Measurements from ENCODE around the gene RABGAP1L. TPM values are rescaled to one million over a fixed set of nuclear protein-coding genes. Genes with fewer than 3 reads are reported as not detected.

Gene RABGAP1L
- total RNA-seq: 11.7 and 12.2 TPM in 2 replicates

GRCh38 chr1:174159252-174160108, at the start of gene RABGAP1L:
TSS of gene RABGAP1L (plus strand) at chr1:174159520.

DNA sequence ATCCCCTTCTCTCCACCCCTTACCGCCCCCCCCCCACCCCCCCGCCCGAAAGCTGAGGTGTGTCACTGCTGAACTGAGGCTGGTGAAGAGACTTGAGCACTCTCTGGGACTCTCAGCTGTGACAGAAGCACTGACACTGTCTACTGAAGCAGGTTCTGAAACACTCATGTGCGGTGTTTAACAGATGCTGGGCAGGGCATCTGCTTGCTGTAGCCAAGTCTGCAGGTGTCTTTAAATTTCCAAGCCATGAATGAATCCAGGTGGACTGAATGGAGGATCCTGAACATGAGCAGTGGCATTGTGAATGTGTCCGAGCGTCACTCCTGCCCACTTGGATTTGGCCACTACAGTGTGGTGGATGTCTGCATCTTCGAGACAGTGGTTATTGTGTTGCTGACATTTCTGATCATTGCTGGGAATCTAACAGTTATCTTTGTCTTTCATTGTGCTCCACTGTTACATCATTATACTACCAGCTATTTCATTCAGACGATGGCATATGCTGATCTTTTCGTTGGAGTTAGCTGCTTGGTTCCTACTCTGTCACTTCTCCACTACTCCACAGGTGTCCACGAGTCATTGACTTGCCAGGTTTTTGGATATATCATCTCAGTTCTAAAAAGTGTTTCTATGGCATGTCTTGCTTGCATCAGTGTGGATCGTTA, 288.7 kb downstream of the RABGAP1L start, which contains the start of gene GPR52:
TSS of gene GPR52 (plus strand) at position 99 of the 665 bp plus-strand sequence. CDS start at position 247, 148 bp downstream.

DNA sequence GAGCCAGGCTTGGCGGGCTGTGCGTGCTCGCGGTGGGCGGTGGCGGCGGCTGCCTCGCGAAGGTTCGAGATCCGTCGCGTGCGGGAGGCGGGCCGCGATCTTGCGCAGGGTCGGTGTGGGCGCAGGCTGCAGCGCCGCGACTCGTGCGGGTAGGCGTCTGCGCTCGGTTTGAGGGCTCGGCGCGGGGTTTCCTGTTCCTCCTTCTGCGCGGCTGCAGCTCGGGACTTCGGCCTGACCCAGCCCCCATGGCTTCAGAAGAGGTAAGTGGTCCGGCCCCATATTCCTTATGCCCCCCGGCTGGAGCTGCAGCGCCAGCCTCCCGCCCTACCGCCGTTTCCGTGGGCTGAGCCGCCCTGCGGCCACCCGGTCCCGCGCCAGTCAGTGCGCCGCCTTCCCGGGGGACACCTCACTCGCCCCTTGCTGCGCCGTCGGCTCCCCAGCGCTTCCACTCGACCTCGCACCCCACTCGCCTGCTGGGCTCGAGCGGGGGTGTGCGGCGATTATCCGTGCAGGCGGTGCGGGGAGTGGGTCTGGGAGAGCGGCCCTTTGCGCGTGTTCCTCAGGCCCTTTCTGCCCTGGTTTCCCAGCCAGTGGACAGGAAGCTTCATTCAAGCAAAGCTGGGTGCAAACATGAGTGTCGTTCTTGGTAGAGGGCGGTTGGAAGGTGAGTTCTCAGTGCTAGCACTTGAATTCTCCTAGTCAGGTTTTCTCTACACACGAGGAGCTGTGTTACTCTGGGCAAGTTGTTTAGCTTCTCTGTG, 840.8 kb downstream of the RABGAP1L start, which contains the start of gene CACYBP:
TSS of gene CACYBP (plus strand) at position 12 of the 761 bp plus-strand sequence. CDS start at position 246, 234 bp downstream.

GRCh38 chr1:175023043-175023921, 864.0 kb downstream of the RABGAP1L start, which contains the start of gene MRPS14:
TSS of gene MRPS14 (minus strand) at chr1:175023425. CDS start at chr1:175023408, 17 bp downstream.

Other genes starting within 250 kb of the RABGAP1L start
- not detected in 2 replicates for gene SERPINC1, start 242.2 kb upstream of the RABGAP1L start, total RNA-seq
- gene RC3H1, start 137.2 kb upstream of the RABGAP1L start, total RNA-seq: 11.2 and 15.0 TPM in 2 replicates

Measured in cardiac ventricle fibroblast (primary cell).